ENCODE measurements around the gene PHACTR3.

PHACTR3 gene

GRCh38 chr20:59673998-59674445, 69.7 kb downstream of the PHACTR3 start:
- no peak for FAIRE-seq

- FAIRE-seq = no peak
Measured at GRCh38 chr20:59676126-59676850, 71.9 kb downstream of the PHACTR3 start.

DNA sequence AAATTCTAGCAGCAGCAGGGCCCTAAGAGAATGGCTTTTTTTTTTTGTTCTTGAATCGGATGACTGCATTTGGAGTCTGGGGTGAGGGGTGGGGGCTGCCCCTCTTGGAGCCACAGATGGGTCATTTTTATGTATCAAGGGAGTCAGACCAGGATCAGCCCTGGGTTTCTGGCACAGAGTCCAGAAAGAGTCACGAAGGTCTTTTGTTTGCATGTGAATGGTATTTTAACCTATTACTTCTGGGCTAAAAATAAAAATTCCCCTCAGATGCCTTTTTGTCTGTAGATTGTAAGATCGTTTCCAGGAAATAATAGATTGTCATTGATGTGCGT, 72.5 kb downstream of the PHACTR3 start:
- FAIRE-seq = no peak

- FAIRE-seq = no peak
Measured at GRCh38 chr20:59677586-59677985, 73.2 kb downstream of the PHACTR3 start.

DNA sequence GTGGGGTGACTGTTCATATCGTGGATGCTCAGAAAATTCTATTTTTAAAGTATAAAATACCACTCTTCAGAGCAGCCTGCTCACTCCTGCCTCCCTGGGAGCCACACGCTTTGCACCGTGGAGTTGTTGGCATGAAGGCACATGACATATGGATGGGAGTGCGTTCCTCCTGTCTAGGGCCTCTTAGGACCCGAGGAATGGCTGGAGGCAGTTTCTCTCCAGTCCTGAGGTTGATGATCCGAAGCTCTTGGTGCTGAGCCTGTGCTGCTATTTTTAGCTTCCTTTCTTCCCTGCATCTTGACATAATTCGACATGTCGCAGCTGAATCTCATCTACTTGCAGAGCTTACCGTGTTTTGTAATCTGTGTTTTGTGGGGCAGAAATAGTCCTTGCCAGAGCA, 73.9 kb downstream of the PHACTR3 start:
- FAIRE-seq = no peak

DNA sequence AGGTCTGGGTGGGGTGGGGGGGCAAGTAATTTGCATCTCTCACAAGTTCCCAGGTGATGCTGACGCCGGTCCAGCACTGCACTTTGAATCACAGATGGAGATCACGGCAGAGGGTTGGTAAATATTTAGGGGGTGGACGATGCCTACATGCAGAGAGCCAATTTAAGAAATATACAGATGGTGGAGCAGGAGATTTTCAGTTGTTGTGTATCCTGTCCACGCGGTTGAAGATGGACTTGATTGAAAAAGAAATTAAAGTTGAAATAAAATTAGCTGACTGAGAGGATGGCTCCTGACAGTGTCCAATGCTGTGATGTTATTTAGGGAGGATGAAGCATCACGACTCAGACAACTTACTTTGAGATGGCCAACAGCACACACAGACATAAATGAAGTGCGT, 74.6 kb downstream of the PHACTR3 start:
- no peak for FAIRE-seq

GRCh38 chr20:59680148-59680650, 75.9 kb downstream of the PHACTR3 start:
- no peak for FAIRE-seq

GRCh38 chr20:59680852-59681251, 76.5 kb downstream of the PHACTR3 start:
- no peak for FAIRE-seq

DNA sequence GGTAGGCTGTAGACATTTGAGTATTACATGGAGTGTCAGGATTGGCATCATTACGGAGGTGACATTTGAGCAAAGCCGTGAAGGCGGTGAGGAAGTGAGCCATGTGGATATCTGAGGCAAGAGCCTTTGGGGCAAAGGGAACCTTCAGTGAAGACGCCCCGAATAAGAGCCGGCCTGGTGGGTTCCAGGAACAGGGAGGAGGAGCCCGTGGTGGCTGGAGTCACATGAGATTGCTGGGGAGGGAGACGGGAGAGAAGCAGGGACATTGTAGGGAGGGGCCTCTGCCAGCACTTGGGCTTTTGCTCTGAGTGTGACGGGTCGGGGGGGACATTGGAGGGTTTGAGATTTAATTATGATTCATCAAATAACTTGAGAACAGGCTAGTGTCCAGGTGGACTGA, 78.3 kb downstream of the PHACTR3 start:
- FAIRE-seq = no peak

GRCh38 chr20:59683181-59683580, 78.8 kb downstream of the PHACTR3 start:
- FAIRE-seq = no peak

DNA sequence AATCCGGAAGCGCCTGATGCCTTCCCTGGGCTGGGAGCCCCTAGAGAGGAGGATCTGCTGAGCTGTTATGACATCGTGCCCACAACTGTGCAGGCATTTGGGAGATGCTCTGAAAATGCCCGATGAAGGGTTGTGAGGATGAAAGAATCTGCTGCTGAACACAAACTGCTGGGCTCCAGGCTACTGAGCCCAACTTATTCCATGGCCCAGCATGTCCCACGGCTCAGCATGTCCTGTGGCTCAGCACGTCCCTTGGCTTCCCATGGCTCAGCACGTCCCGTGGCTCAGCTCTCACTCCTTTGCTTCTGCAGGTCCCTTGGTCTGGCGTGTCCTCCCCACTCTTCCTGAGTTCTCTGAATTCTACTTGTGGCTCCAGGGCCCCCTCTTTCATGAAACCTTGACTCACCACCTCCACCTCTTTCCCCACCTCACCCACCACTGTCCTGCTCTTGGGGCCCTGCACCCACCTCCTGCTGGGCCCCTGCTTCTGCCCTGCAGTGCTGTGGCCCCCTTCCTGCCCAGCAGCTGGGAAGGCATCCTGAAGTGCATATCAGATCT, 80.4 kb downstream of the PHACTR3 start:
- FAIRE-seq = no peak

DNA sequence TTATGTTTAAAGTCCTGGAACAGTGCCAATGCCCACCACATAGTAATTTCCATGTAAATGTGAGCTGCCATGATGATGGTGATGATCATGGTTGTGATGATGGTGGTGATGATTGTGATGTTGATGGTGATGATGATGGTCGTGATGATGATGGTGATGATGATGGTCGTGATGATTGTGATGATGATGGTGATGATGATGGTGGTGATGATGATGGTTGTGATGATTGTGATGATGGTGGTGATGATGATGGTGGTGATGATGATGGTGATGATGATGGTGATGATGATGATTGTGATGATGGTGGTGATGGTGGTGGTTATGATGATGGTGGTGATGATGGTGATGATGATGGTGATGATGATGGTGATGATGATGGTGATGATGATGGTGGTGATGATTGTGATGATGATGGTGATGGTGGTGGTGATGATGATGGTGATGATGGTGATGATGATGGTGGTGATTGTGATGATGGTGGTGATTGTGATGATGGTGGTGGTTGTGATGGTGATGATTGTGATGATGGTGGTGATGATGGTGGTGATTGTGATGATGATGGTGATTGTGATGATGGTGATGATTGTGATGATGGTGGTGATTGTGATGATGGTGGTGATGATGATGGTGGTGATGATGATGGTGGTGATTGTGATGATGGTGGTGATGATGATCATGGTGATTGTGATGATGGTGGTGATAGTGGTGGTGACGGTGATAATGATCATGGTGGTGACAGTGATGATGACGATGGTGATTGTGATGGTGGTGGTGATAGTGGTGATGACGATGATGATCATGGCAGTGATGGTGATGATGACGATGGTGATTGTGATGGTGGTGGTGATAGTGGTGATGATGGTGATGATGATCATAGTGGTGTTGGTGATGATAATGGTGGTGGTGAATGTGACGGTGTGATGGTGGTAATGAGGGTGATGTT, 82.3 kb downstream of the PHACTR3 start:
- no peak for FAIRE-seq

DNA sequence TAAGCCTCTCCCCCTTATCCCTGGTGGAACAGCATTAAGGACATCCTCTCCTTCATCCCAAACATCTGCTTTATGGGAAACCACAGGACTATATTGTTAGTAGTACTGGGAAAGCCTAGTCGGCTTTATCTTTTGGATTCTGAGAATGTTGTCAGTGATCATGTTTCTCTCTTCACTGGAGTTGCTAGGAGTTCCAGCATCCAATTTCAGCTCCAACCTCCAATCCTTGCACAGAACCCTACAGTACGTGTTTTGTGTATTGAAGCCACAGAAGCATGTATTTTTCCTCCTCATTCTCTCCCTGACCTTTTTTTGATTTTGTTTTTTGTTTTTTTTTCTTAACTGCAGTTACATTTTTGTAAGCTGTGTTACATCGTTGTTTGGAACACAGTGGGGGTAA, 84.0 kb downstream of the PHACTR3 start:
- no peak for FAIRE-seq

GRCh38 chr20:59688999-59689398, 84.7 kb downstream of the PHACTR3 start:
- no peak for FAIRE-seq

- FAIRE-seq = no peak
Measured at GRCh38 chr20:59690101-59690500, 85.8 kb downstream of the PHACTR3 start.

DNA sequence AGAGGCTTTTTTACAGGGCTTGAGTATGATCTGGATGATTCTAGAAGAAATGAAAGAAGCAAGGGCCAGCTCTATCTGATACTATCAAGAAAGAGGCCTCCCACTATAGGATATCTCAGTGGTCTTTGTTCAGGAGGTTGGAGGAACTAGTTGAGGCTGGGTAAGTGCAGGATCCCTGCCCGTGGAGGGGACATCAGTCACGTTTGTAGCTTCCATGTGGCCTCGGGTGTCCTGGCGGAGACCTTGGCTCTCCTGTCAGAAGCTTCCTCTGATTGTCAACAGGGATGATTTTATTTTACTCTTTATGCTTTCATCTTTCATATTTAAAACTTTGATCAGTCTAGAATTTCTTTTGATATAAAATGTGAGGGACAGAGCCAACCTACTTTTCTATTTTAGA, 86.6 kb downstream of the PHACTR3 start:
- FAIRE-seq = no peak

GRCh38 chr20:59692139-59692538, 87.8 kb downstream of the PHACTR3 start:
- FAIRE-seq = no peak

DNA sequence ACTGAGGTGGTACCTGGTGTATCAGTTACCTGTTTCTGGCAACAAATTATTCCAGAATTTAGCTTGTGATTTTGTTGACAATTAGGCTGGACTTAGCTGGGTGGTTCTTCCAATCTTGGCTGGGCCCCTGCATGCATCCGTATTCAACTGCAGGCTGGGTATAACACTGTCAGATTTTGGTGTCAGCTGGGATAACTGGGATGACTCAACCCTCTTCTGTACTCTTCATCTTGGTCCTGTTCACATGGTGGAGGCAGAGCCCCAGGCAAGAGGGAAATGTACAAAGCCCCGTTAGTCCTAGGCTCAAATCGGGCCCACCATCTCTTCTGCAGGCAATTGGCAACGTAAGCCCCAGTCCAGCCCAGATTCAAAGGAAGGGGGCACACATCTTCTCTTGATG, 89.2 kb downstream of the PHACTR3 start:
- FAIRE-seq = no peak

- FAIRE-seq = no peak
Measured at GRCh38 chr20:59696476-59696875, 92.1 kb downstream of the PHACTR3 start.

GRCh38 chr20:59697068-59697467, 92.7 kb downstream of the PHACTR3 start:
- FAIRE-seq = no peak

GRCh38 chr20:59698598-59698997, 94.3 kb downstream of the PHACTR3 start:
- FAIRE-seq = no peak

- FAIRE-seq = no peak
Measured at GRCh38 chr20:59701236-59701635, 96.9 kb downstream of the PHACTR3 start.

GRCh38 chr20:59703046-59703445, 98.7 kb downstream of the PHACTR3 start:
- no peak for FAIRE-seq

All from A204.1 (cell line).